H1 (cell line): ENCODE results near the gene ARHGEF2.

Experiments used
- CHD2 ChIP-seq: IDR thresholded peaks from 2 replicates; pipeline ENCODE4 v1.6.1; 2012; ENCODE audit warnings: low read length, improper control_type of control experiment
- POLR2A ChIP-seq, 2 experiments: IDR thresholded peaks; 1 replicate in 1 of 2; 2 replicates in 1 of 2; pipeline ENCODE4 v1.6.1; 2011; ENCODE audit warnings: low read depth in 2 of 2, low read length in 2 of 2, mild to moderate bottlenecking in 2 of 2; ENCODE audit errors: control extremely low read depth in 1 of 2
- RAD21 ChIP-seq, 2 experiments: IDR thresholded peaks in 1 of 2; conservative IDR thresholded peaks in 1 of 2; 2 replicates each; pipeline ENCODE4 v1.6.1; 2011; ENCODE audit warnings: low read depth in 2 of 2, low read length in 2 of 2, improper control_type of control experiment in 1 of 2, inconsistent platforms in 1 of 2, mild to moderate bottlenecking in 1 of 2, moderate library complexity in 1 of 2
- SRF ChIP-seq: IDR thresholded peaks from 2 replicates; pipeline ENCODE4 v1.6.1; 2011; ENCODE audit warnings: mild to moderate bottlenecking, low read depth, low read length, moderate library complexity
- TEAD4 ChIP-seq: IDR thresholded peaks from 2 replicates; pipeline ENCODE4 v1.6.1; 2012; ENCODE audit warnings: low read depth, low read length, inconsistent platforms, mixed read lengths

DNA sequence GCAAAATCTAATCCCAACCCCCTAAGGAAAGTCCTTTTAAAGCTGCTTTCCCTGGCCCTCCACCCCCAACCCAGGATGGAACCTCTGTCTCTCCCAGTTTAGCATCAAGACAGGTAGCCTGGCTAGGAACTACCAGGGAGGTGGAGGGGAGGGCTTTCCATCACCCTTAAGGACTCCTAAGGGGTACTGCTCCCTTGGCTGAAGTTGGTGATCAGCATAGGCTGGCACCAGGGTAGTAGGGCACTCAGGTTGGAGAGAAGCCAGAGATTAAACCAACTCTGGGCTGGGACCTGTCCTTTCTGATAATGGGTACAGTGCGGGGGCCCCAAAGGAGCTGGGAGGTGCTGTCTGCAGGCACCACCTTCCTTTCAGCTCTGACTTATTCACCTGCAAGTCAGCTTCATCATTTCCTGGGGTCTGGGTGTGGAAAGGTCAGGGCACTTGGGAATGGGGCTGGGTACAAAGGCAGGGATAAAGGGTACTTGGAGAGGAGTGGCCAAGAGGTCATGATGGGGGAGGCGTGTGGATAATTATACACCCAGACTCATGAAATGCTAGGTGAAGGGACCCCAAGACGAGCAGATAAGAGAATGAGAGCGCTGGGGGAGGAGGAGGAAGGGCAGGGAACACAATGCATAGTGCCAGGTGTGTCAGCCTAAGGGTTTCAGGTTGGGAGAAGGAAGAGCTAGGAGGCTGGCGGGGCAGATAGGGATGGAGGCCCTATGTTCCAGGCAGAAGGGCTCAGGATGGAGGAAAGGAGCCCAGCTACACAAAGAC lies 1.2 kb downstream of the ARHGEF2 start:
- no peak for TF ChIP-seq SRF
- no peak for TF ChIP-seq POLR2A (IDR thresholded peaks at IDR 0.05; ENCODE audit: control extremely low read depth in 1 of 2, low read depth in 2 of 2, low read length in 2 of 2)
- no peak for TF ChIP-seq TEAD4
- TF ChIP-seq RAD21 (IDR thresholded peaks at IDR 0.05 in 1 of 2, conservative IDR thresholded peaks at IDR 0.05 in 1 of 2; ENCODE audit: low read depth in 2 of 2, low read length in 2 of 2) = no peak
- no peak for TF ChIP-seq CHD2
